Spinal cord (tissue), 10 donors: ENCODE measurements around the gene ROS1. TPM values are rescaled to one million over a fixed set of nuclear protein-coding genes. Genes with fewer than 3 reads are reported as not detected.

ENCODE experiments used
- DNase-seq, 6 donors: peaks; one replicate each; pipeline versions ENCODE4 v3.0.0 to v3.0.0-alpha.2; 2013 to 2015; ENCODE audit warnings: low spot score in 6 of 6, low read depth in 4 of 6
- H3K27ac ChIP-seq: one replicate; pipeline ENCODE4 v1.5.1; 2013; ENCODE audit warnings: low read depth, low read length, control low read depth
- H3K27me3 ChIP-seq: one replicate; pipeline ENCODE4 v1.6.1; 2013; ENCODE audit warnings: low read length; ENCODE audit not compliant: control insufficient read depth, insufficient read depth
- H3K36me3 ChIP-seq: one replicate; pipeline ENCODE4 v1.6.1; 2013; ENCODE audit warnings: low read length; ENCODE audit not compliant: control insufficient read depth, insufficient read depth
- H3K4me1 ChIP-seq: one replicate; pipeline ENCODE4 v1.6.1; 2013; ENCODE audit warnings: low read length; ENCODE audit not compliant: control insufficient read depth, insufficient read depth
- H3K4me3 ChIP-seq: one replicate; pipeline ENCODE4 v1.5.1; 2013; ENCODE audit warnings: low read depth, low read length, control low read depth
- H3K9me3 ChIP-seq: one replicate; pipeline ENCODE4 v1.6.1; 2013; ENCODE audit warnings: low read length; ENCODE audit not compliant: control insufficient read depth, insufficient read depth
- WGBS: methylation state at CpG from one replicate; pipeline ENCODE4 v1.1.5; 2013; ENCODE audit warnings: missing lambda C conversion rate; ENCODE audit not compliant: insufficient coverage; 5-methylcytosine and 5-hydroxymethylcytosine counted together
- polyA plus RNA-seq, 2 donors: library from polyadenylated mRNA; unstranded; fragments of 120-200 nt; gene quantifications; one replicate each; pipeline ENCODE4 v1.2.1, GENCODE V29; 2013; ENCODE audit not compliant: insufficient read length in 2 of 2
- total RNA-seq, 2 donors: library from RNA; depleted of rRNA in 1 of 2; stranded (reverse); fragments of 120-200 nt in 1 of 2; fragments of >200 nt in 1 of 2; gene quantifications; one replicate each; pipeline versions ENCODE4 v1.2.3 to v1.2.4, GENCODE V29; 2013 to 2014
- donor health status: healthy.

Gene ROS1
- total and polyA plus RNA-seq, 4 donors, result 0.03 TPM; not detected in 3

DNA sequence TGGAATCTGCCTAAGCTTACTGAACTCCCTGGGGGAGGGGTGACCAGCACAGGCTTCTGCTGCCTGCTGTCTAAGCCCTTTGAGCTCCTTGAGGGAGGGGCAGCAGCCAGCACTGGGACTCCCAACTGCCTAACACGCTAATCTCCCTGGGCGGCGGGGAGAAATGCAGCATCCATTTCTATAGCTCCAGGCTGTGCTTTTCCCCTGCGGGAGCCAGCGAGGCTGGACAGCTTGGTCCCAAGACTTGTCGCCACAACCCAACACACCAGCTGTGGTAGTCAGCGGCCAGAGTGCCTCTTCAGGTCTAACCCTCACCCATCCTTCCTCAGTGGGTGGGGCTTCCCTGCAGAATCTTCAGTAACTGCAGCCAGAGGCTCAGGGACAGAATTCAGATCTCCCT is 95.8 kb downstream of the ROS1 start:
- Histone ChIP-seq H3K27me3 (no peaks in the 10 kb centered on the region), H3K9me3 (no peaks in the 10 kb centered on the region), H3K27ac (no peak overlapping the region), H3K4me1 (no peaks in the 10 kb centered on the region), H3K36me3 (no peaks in the 10 kb centered on the region), H3K4me3 (no peak overlapping the region)
- WGBS, result 95% methylated on average over 6 of the region's 7 CpGs
- DNase-seq, result no peak

DNA sequence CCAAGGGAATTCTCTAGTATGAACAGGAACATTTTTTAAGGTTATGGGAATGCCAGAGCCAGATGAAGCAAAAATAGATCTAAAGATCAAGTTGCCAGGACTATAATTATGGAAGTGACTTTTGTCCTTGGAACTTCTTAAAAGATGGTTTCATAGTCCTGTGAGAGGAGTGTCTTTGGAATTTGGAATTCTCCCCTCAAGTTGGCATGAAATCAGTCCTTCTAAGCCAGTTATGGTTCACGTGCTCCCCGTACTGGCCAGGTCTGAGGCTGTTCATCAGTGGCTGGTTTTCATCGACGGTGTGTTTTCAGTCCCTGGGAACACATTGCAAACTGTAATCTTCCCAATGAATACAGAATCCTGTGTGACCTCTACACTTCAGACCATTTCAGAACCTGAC is 97.2 kb downstream of the ROS1 start:
- H3K36me3 ChIP-seq, result no peaks in the 10 kb centered on the region
- 78% methylated on average over 4 of the region's 4 CpGs for WGBS
- H3K27me3 ChIP-seq, result no peaks in the 10 kb centered on the region
- no peak overlapping the region for H3K4me3 ChIP-seq
- no peaks in the 10 kb centered on the region for H3K4me1 ChIP-seq
- H3K9me3 ChIP-seq, result no peaks in the 10 kb centered on the region
- DNase-seq, result no peak
- no peak overlapping the region for H3K27ac ChIP-seq

GRCh38 chr6:117328005-117328389 is 97.7 kb downstream of the ROS1 start:
- Histone ChIP-seq H3K27me3 (no peaks in the 10 kb centered on the region), H3K36me3 (no peaks in the 10 kb centered on the region), H3K9me3 (no peaks in the 10 kb centered on the region), H3K4me1 (no peaks in the 10 kb centered on the region), H3K4me3 (no peak overlapping the region), H3K27ac (no peak overlapping the region)
- DNase-seq, result no peak

- Histone ChIP-seq H3K4me1 (no peaks in the 10 kb centered on the region), H3K36me3 (no peaks in the 10 kb centered on the region), H3K27me3 (no peaks in the 10 kb centered on the region), H3K4me3 (no peak overlapping the region), H3K9me3 (no peaks in the 10 kb centered on the region), H3K27ac (no peak overlapping the region)
- no peak for DNase-seq
- 87% methylated on average over 6 of the region's 8 CpGs for WGBS
Observed at GRCh38 chr6:117327149-117328004, 98.4 kb downstream of the ROS1 start.

GRCh38 chr6:117326396-117326795 is 99.3 kb downstream of the ROS1 start:
- WGBS, result no CpG with 5 or more reads among the region's 1 CpG
- Histone ChIP-seq H3K4me1 (no peaks in the 10 kb centered on the region), H3K9me3 (no peaks in the 10 kb centered on the region), H3K27ac (no peak overlapping the region), H3K4me3 (no peak overlapping the region), H3K27me3 (no peaks in the 10 kb centered on the region), H3K36me3 (no peaks in the 10 kb centered on the region)
- DNase-seq, result no peak

DNA sequence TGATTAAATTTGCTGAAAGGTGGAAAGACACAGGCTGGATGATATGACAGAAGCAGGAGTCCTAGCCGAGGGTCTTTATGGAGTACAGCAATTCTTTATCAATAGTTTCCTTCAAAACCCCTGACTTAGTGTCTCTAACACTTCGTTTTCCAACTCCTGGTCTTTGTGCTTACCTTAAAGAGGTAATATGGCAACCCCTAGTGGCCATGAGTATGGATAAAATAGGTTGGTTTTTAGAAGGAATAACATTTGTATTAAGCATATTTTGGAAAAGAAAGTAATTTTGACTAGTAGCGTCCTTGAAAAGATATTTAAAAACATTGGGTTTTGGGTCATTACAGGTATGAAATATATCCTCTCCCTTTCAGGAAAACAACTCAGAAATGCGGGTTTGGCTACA is 108.5 kb downstream of the ROS1 start:
- no peak overlapping the region for H3K27ac ChIP-seq
- no peaks in the 10 kb centered on the region for H3K4me1 ChIP-seq
- DNase-seq, result peak in 1 of 6 donors; percentile 38
- H3K27me3 ChIP-seq, result no peaks in the 10 kb centered on the region
- no CpG with 5 or more reads among the region's 4 CpGs for WGBS
- no peaks in the 10 kb centered on the region for H3K36me3 ChIP-seq
- H3K9me3 ChIP-seq, result no peaks in the 10 kb centered on the region
- no peak overlapping the region for H3K4me3 ChIP-seq

GRCh38 chr6:117311726-117312125 is 114.0 kb downstream of the ROS1 start:
- no peaks in the 10 kb centered on the region for H3K4me1 ChIP-seq
- H3K9me3 ChIP-seq, result no peaks in the 10 kb centered on the region
- peak in 1 of 6 donors; percentile 29 for DNase-seq
- H3K27ac ChIP-seq, result no peak overlapping the region
- no peak overlapping the region for H3K4me3 ChIP-seq
- H3K36me3 ChIP-seq, result no peaks in the 10 kb centered on the region
- 75% methylated on average over 1 of the region's 1 CpG for WGBS
- no peaks in the 10 kb centered on the region for H3K27me3 ChIP-seq

DNA sequence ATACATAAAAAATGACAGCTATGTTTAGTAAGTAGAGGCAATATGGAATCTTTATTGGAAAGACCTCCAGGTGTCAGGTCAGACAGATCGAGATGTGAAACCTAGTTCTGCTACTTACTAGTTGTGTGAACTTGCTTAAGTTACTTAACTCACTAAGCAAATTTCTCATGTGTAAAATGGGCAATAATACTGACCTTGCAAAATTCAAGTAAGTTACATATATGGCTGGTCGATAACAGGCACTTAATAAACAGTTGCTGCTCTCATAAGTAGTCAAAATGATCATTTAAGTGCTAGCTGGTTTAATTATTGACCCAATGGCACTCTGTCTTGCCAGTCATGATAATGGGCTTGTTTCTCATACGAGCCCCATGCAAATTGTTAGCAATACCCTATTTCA is 114.4 kb downstream of the ROS1 start:
- Histone ChIP-seq H3K36me3 (no peaks in the 10 kb centered on the region), H3K9me3 (no peaks in the 10 kb centered on the region), H3K4me1 (no peaks in the 10 kb centered on the region), H3K4me3 (no peak overlapping the region), H3K27me3 (no peaks in the 10 kb centered on the region), H3K27ac (no peak overlapping the region)
- no CpG with 5 or more reads among the region's 3 CpGs for WGBS
- DNase-seq, result no peak

GRCh38 chr6:117309611-117310010 is 116.1 kb downstream of the ROS1 start:
- H3K36me3 ChIP-seq, result no peaks in the 10 kb centered on the region
- H3K4me3 ChIP-seq, result no peak overlapping the region
- H3K9me3 ChIP-seq, result no peaks in the 10 kb centered on the region
- no peak for DNase-seq
- H3K4me1 ChIP-seq, result no peaks in the 10 kb centered on the region
- no peak overlapping the region for H3K27ac ChIP-seq
- H3K27me3 ChIP-seq, result no peaks in the 10 kb centered on the region

DNA sequence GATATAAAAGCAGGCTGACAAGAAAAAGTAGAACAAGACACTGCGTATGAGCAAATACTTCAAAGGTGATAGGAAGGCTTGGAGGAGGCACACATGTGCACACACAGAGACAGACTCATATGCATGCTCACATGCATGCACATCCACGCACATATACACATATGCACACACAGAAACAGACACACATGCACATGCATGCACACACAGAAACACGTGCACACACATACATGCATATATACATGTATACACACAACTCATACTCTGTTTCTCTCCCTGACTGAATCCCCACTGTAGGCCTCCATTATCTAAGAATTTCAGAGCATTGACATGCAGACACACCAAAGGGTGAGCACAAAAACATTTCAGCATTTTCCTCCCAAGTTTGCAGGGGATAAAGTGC is 116.7 kb downstream of the ROS1 start:
- H3K9me3 ChIP-seq, result no peaks in the 10 kb centered on the region
- no peaks in the 10 kb centered on the region for H3K4me1 ChIP-seq
- WGBS, result 87% methylated on average over 3 of the region's 3 CpGs
- no peaks in the 10 kb centered on the region for H3K36me3 ChIP-seq
- no peak overlapping the region for H3K27ac ChIP-seq
- H3K27me3 ChIP-seq, result no peaks in the 10 kb centered on the region
- no peak for DNase-seq
- H3K4me3 ChIP-seq, result no peak overlapping the region
